ENCODE data around the gene LAMA5.

Gene LAMA5

GRCh38 chr20:62350098-62350628 lies 16.9 kb downstream of the LAMA5 start:
- in situ Hi-C loops (cut with MboI; ENCODE audit: low sequenced_read_pairs), result no loop called here

DNA sequence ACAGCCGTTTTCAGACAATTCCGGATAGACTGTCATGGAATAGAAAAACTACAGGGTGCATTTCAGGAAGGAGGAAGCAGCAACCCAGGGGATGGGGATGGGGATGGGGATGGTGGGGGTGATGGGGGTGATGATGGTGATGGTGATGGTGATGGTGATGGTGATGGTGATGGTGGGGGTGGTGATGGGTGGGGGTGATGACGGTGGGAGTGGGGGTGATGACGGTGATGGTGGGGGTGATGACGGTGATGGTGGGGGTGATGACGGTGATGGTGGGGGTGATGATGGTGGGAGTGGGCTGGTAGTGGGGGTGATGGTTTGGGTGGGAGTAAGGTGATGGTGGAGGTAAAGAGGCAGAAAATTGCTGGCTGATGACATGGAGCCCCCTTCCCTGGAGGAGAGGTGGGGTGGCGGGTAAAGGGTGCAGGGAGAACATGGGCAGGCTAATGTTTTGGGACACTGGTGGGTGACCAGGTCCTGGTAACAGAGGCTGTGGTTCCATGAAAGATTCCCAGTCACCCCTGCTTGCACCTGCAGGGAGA lies 17.5 kb downstream of the LAMA5 start:
- in situ Hi-C loops (cut with MboI; ENCODE audit: low sequenced_read_pairs), result no loop called here

DNA sequence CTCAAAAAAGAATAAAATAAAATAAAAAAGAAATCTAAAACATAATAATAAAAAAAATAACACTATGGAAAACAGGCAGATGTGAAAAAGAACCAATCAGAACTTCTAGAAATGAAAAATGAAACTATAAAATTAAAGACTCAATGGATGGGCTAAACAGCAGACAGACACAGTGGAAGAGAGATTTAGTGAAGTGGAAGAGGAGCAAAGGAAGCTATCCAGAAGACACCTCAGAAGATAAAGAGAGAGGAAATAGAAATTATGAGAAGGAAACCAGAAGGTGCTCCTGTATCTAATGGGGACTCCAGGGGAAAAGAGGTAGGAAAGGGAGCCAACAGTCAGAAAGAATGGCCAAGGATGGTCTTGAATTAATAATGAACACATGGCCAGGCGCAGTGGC lies 18.5 kb downstream of the LAMA5 start:
- in situ Hi-C loops (cut with MboI; ENCODE audit: low sequenced_read_pairs), result no loop called here

DNA sequence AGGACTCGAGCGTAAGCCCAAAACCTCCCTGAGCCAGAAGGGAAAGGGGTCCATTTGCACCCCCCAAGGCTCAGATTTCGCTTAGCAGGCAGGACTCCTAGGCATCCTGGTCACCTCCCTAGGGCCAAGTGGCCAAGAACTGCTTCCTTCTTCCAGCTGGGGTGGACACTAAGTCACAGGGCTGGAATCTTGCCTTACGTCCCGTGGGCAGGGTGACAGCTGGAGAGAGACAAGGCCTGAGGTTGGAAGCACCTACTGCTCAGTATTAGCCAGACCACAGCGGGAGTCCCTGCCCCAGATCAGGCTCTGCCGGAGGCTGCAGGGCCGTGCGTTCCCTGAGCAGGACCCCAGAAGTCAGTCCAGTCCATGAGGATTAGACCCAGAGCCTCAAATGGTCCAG lies 19.7 kb downstream of the LAMA5 start:
- in situ Hi-C loops (cut with MboI; ENCODE audit: low sequenced_read_pairs), result no loop called here

GRCh38 chr20:62347151-62347404 lies 20.0 kb downstream of the LAMA5 start:
- in situ Hi-C loops (cut with MboI; ENCODE audit: low sequenced_read_pairs), result no loop called here

- in situ Hi-C loops (cut with MboI; ENCODE audit: low sequenced_read_pairs), result no loop called here
These were observed 20.5 kb downstream of the LAMA5 start for GRCh38 chr20:62346398-62347150.

DNA sequence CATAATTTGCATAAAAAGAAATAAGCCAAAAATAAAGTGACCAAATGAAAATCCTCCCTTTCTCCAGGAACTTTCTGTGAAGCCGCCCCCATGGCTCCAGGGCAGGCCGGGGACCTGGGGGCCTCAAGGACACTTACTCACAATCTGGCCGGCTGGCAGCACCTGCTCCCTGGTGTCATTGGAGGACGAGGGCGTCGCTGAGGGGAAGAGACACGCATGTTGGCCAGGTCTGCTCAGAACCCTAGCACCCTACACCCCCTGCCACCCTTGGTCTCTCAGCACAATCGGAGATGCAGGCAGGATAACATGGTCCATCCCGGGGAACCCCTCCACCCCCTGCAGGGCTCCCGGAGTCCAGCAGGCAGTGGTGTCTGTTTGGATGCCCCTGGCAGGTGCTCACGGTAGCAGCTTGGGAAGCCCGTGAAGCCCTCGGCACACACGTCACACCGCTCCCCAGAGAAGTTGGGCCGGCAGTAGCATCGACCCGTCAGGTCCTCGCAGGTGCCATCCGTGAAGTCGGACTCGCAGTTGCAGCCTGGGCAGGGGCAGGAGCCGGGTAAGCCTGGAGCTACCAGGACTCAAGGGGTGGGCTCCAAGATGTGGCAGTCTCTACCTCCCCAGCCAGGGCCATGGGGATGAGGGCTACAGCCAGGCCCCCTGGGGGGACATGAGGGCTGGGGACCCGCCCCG lies 21.3 kb downstream of the LAMA5 start:
- in situ Hi-C loops (cut with MboI; ENCODE audit: low sequenced_read_pairs), result no loop called here

GRCh38 chr20:62344782-62345181 lies 22.3 kb downstream of the LAMA5 start:
- in situ Hi-C loops (cut with MboI; ENCODE audit: low sequenced_read_pairs), result no loop called here

- in situ Hi-C loops (cut with MboI; ENCODE audit: low sequenced_read_pairs), result no loop called here
These were observed 23.0 kb downstream of the LAMA5 start for GRCh38 chr20:62344092-62344491.

- in situ Hi-C loops (cut with MboI; ENCODE audit: low sequenced_read_pairs), result no loop called here
These were observed 24.2 kb downstream of the LAMA5 start for GRCh38 chr20:62342910-62343309.

DNA sequence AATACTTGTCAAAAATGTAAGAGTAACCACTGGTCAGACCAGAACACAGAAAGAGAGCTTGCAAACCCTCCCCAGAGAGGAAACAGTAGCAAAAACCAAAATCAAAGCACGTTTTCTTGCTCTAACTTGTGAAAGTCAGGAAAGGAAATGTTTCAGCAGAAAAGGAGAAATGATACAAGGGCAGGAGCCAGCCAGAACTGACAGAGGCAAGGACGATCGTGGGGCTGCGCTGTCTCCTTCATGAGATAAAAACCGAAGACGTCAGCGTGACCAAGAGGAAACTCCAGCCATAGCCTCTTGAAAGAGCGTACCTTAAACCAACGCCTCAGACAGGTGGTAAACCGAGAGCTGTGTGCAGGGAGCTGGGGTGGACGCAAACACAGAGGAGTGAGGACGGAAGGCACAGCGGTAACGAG lies 27.5 kb downstream of the LAMA5 start:
- in situ Hi-C loops (cut with MboI; ENCODE audit: low sequenced_read_pairs), result no loop called here

GRCh38 chr20:62338294-62338620 lies 28.9 kb downstream of the LAMA5 start:
- in situ Hi-C loops (cut with MboI; ENCODE audit: low sequenced_read_pairs), result no loop called here

GRCh38 chr20:62337558-62338293 lies 29.4 kb downstream of the LAMA5 start:
- in situ Hi-C loops (cut with MboI; ENCODE audit: low sequenced_read_pairs), result no loop called here

GRCh38 chr20:62336775-62337557 lies 30.1 kb downstream of the LAMA5 start:
- in situ Hi-C loops (cut with MboI; ENCODE audit: low sequenced_read_pairs), result no loop called here

DNA sequence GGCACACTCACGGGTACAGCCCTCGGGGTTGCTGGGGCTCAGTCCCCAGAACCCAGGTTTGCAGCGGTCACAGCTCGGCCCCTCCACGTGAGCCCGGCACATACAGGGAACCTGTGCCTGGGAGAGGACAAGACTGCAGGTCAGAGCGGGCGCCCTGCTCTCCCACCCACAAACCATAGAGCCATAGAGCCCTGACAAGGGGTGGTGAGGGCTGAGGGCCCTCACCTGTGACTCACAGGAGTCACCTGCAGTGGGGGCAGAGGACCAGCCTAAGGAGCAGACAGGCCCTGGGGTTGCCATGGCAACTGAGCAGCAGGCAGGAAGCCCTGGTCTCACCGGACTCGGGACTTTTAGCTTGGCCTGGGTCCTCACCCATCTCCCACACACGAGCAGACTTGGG lies 30.8 kb downstream of the LAMA5 start:
- in situ Hi-C loops (cut with MboI; ENCODE audit: low sequenced_read_pairs), result no loop called here

DNA sequence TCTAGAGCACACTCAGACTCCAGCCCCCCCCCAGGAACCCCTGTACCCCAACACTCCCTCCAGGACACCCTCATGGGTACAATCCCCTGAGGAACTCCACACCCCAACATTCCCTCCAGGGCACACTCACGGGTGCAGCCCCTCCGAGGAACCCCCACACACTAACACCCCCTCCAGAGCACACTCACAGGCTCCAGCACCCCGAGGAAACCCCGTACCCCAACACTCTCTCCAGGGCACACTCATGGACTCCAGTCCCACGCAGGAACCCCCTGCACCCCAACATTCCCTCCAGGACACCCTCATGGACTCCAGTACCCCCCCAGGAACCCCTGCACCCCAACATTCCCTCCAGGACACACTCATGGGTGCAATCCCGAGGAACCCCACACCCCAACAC lies 31.6 kb downstream of the LAMA5 start:
- in situ Hi-C loops (cut with MboI; ENCODE audit: low sequenced_read_pairs), result no loop called here

DNA sequence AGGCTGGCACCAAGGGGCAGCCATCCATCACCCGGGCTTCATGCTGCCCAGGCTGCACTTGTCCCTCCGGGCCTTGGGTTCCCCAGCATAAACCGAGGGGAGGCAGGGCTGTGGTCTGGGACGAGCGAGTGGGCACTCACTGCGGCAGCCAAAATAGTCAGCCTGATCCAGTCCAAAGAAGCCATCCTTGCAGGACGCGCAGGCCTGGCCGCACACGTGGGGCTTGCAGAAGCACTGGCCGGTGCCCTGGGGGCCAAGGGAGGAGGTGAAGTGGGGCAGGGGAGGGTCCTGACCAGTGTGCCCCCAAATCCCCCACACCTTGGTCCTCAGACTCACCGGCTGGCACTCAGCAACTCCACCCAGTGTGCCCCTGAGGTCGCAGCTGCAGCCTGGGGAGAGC lies 32.2 kb downstream of the LAMA5 start:
- in situ Hi-C loops (cut with MboI; ENCODE audit: low sequenced_read_pairs), result no loop called here

- in situ Hi-C loops (cut with MboI; ENCODE audit: low sequenced_read_pairs), result no loop called here
These were observed 33.1 kb downstream of the LAMA5 start for GRCh38 chr20:62333820-62334595.

DNA sequence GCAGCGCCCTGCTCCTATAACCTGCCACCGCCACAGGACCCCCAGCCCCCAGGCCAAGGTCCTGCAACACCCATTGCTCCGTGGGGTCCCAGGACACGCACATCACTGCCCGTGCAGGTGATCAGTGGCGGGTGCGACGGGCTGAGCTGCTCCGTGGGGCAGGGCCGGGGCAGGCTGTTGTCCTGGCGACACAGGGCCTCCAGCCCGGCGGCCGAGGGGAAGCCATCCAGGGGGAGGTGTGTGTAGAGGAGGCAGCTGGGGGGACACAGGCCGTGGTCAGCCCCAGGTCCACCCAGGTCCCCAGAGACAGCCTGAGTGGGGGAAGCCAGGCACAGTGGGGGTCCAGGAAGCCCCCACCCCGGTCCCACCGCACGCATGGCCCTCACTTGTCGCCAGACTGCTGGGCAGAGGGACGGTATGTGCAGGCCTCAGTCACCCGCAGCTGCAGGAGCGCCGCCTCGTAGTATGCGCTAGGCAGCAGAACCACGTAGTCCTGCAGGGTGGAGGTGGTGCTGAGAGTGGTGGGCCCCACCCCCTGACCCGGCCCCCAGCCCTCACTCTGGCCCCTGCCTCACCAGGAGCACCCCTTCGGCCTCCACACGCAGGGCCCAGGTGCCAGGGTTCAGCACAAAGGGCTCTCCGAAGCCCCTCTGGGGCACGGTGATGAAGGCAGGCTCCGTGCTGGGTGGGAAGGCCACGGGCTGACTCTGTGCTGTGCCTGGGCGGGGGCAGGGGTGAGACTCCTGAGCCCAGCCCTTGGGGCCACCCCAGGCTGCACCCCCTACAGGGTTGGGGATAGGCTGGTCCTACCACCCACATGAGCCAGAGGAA lies 33.9 kb downstream of the LAMA5 start:
- in situ Hi-C loops (cut with MboI; ENCODE audit: low sequenced_read_pairs), result no loop called here

All from hTERT RPE-1 (cell line).